Endothelial cell (in vitro differentiated cells): ENCODE measurements around the gene PAX3. TPM values are rescaled to one million over a fixed set of nuclear protein-coding genes. Genes with fewer than 3 reads are reported as not detected.

ENCODE experiments used
- DNase-seq: peaks from one replicate; pipeline ENCODE4 v3.0.0; 2021; ENCODE audit warnings: low spot score
- H3K27ac Mint-ChIP-seq: one replicate; pipeline ENCODE4 v1.8.0; 2021; ENCODE audit warnings: mixed read lengths, inconsistent platforms; ENCODE audit not compliant: unreplicated experiment
- H3K27me3 Mint-ChIP-seq: one replicate; pipeline ENCODE4 v1.8.0; 2021; ENCODE audit warnings: mild to moderate bottlenecking, moderate library complexity, mixed read lengths, inconsistent platforms; ENCODE audit not compliant: unreplicated experiment
- H3K36me3 Mint-ChIP-seq: one replicate; pipeline ENCODE4 v1.8.0; 2021; ENCODE audit warnings: mild to moderate bottlenecking, low read depth, mixed read lengths, inconsistent platforms; ENCODE audit not compliant: unreplicated experiment
- H3K4me1 Mint-ChIP-seq: one replicate; pipeline ENCODE4 v1.8.0; 2021; ENCODE audit warnings: mild to moderate bottlenecking, mixed read lengths, inconsistent platforms; ENCODE audit not compliant: unreplicated experiment
- H3K4me3 Mint-ChIP-seq: one replicate; pipeline ENCODE4 v1.8.0; 2021; ENCODE audit warnings: mild to moderate bottlenecking, mixed read lengths, inconsistent platforms; ENCODE audit not compliant: unreplicated experiment
- H3K9me3 Mint-ChIP-seq: one replicate; pipeline ENCODE4 v1.8.0; 2021; ENCODE audit warnings: mixed read lengths, inconsistent platforms; ENCODE audit not compliant: unreplicated experiment
- total RNA-seq: library from RNA; stranded (reverse); fragmentation: NEBNext Ultra II Directional; extraction: Animal tissue kit (Norgen Biotek cat#: 25700); gene quantifications from one replicate; pipeline ENCODE4 v1.2.1, GENCODE V29; 2021; ENCODE audit not compliant: unreplicated experiment
- TF ChIP-seq, protein P1 (sequence below): fragments of 200-600 bp; sonication (generic); IDR thresholded peaks from one replicate; pipeline ENCODE4 v1.5.0; 2021; ENCODE audit warnings: antibody characterized with exemption; ENCODE audit not compliant: unreplicated experiment

Gene PAX3
- total RNA-seq, 1 donor from 2014 or later, result 16.5 TPM

DNA sequence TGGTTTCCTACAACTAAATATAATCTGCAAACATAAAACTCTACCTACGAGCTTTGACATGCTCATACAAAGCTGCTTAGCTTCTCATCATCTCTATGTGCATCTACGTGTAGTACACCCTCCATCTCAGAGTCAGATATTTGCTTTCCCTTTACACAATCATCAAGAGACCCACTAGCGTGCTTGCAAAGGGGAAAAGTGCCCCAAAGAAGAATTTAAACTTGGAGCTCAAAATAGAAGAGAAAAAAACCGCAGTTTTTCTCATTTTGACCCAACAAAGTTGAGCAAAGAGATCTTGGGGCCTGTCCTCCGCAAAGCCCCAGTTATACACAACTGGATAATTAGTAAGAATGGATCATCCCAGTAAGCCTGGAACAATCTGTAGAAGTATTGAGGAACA is 104.1 kb downstream of the PAX3 start:
- H3K27me3 Mint-ChIP-seq, result peaks cover 3% of the 10 kb centered on the region
- TF ChIP-seq, protein P1, sequence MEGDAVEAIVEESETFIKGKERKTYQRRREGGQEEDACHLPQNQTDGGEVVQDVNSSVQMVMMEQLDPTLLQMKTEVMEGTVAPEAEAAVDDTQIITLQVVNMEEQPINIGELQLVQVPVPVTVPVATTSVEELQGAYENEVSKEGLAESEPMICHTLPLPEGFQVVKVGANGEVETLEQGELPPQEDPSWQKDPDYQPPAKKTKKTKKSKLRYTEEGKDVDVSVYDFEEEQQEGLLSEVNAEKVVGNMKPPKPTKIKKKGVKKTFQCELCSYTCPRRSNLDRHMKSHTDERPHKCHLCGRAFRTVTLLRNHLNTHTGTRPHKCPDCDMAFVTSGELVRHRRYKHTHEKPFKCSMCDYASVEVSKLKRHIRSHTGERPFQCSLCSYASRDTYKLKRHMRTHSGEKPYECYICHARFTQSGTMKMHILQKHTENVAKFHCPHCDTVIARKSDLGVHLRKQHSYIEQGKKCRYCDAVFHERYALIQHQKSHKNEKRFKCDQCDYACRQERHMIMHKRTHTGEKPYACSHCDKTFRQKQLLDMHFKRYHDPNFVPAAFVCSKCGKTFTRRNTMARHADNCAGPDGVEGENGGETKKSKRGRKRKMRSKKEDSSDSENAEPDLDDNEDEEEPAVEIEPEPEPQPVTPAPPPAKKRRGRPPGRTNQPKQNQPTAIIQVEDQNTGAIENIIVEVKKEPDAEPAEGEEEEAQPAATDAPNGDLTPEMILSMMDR, result no peak
- H3K36me3 Mint-ChIP-seq, result no peaks in the 10 kb centered on the region
- H3K4me1 Mint-ChIP-seq, result peaks cover 16% of the 10 kb centered on the region
- H3K4me3 Mint-ChIP-seq, result no peak overlapping the region
- no peaks in the 10 kb centered on the region for H3K9me3 Mint-ChIP-seq
- H3K27ac Mint-ChIP-seq, result no peak overlapping the region
- DNase-seq, result no peak

DNA sequence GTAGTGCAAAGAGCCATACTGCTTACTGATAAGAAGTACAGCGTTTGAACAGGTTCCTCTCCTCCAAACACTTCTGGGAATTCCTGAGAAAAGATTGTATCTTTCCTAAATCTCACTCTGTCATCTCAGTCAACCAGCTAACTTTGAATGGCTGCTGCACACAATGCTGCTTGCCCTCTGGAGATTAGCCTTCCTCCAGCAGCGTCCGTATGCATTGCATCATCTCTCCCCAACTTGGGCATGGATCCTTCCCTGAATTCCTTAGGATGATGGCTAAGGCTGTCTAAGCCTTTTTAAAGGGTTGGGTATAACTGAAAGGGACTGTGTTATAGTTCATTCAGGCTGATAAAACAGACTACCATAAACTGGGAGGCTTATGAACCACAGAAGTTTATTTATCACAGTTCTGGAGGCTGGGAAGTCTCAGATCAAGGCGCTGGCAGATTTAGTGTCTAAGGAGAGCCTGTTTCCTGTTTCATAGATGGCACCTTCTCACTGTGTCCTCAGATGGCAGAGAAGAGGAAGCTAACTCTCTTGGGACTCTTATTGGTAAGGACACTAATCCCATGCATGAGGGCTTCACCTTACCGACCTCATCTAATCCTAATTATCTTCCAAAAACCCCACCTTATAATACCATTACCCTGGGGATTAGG is 105.3 kb downstream of the PAX3 start:
- no peak for DNase-seq
- H3K9me3 Mint-ChIP-seq, result no peaks in the 10 kb centered on the region
- no peak overlapping the region for H3K27ac Mint-ChIP-seq
- peaks cover 10% of the 10 kb centered on the region for H3K27me3 Mint-ChIP-seq
- H3K4me3 Mint-ChIP-seq, result no peak overlapping the region
- peaks cover 28% of the 10 kb centered on the region for H3K4me1 Mint-ChIP-seq
- TF ChIP-seq, protein P1, result no peak
- no peaks in the 10 kb centered on the region for H3K36me3 Mint-ChIP-seq

DNA sequence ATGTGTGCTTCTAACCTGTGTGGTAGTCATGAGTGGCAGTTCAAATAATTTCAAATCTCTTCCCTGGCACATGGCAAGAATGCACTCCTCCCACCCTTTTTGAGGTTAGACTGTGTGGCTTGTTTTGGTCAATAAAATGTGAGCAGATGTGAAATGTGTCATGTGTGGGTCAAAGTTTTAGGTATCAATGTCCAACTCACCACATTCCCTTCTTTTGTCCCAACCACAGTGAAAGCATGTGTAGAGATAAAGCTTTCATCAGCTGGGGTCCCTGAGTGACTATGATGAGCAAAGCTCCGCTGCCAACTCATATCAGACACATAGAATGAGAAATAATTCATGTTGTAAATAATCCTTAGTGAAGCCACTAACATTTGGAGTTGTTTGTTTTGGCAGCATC is 118.2 kb downstream of the PAX3 start:
- Mint-ChIP-seq H3K36me3 (no peaks in the 10 kb centered on the region), H3K27ac (no peak overlapping the region), H3K4me3 (no peak overlapping the region), H3K27me3 (no peaks in the 10 kb centered on the region), H3K4me1 (peaks cover 10% of the 10 kb centered on the region), H3K9me3 (no peaks in the 10 kb centered on the region)
- TF ChIP-seq, protein P1, result no peak
- no peak for DNase-seq

DNA sequence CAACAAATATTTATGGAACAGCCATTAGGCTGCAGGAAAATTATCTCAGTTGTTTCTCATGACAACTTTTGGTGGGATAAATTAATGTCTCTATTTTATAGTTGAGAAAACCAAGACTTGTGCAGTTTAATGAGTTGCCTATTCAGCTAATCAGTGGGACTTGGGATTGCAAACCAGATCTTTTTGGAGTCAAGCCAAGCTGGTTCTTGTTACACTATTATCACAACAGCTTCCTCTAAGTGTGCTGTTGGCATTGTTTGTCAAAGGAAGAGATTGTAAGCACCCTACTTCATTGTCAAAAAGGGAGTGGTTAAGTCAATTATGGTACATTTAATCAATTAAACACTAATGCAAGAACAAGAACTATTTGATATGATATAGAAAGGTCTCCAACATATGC is 119.2 kb downstream of the PAX3 start:
- Mint-ChIP-seq H3K27me3 (no peaks in the 10 kb centered on the region), H3K4me3 (no peak overlapping the region), H3K9me3 (no peaks in the 10 kb centered on the region), H3K27ac (no peak overlapping the region), H3K36me3 (no peaks in the 10 kb centered on the region), H3K4me1 (peaks cover 10% of the 10 kb centered on the region)
- no peak for DNase-seq
- TF ChIP-seq, protein P1, result no peak

DNA sequence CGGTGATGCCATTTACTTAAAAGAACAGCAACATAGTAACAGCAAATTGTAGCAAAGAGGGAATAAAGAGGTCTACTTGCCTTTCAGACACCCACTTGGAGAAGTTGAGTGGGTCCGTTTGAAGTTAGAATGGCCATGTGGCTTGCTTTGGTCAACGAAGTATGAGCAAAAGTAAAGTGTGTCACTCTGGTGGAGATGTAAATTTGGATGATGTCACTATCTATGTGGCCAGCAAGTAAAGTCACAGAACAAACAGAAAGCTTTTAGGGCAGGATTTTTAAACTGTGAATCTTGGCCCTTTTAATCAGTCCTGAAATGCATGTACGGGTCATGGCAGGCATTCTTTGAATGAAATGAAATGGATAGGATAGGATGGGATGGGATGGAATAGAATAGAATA is 120.3 kb downstream of the PAX3 start:
- Mint-ChIP-seq H3K4me3 (no peak overlapping the region), H3K36me3 (no peaks in the 10 kb centered on the region), H3K27me3 (no peaks in the 10 kb centered on the region), H3K4me1 (peaks cover 10% of the 10 kb centered on the region), H3K27ac (no peak overlapping the region), H3K9me3 (no peaks in the 10 kb centered on the region)
- no peak for DNase-seq
- TF ChIP-seq, protein P1, result no peak
